HL-60 (cell line): ENCODE results near the gene AEBP2.
"Not testable (repeated sequence)": the region's sequence is repeated elsewhere in the genome, so short reads cannot be mapped to it uniquely, and the experiment has no call there.

Experiments used
- CTCF ChIP-seq: IDR thresholded peaks from one replicate; pipeline ENCODE4 v1.5.1; 2011; ENCODE audit warnings: low read length, control low read depth, inconsistent platforms; ENCODE audit not compliant: insufficient read depth
- POLR2AphosphoS5 ChIP-seq: IDR thresholded peaks from 2 replicates; pipeline ENCODE4 v1.6.1; 2012; ENCODE audit warnings: low read depth

- TF ChIP-seq CTCF, POLR2AphosphoS5: not testable (repeated sequence)
Measured at GRCh38 chr12:19429491-19429890, 9.8 kb upstream of the AEBP2 start.
